ENCODE data around the gene DPH7.
"Not testable (repeated sequence)": the region's sequence is repeated elsewhere in the genome, so short reads cannot be mapped to it uniquely, and the experiment has no call there.

Gene DPH7

DNA sequence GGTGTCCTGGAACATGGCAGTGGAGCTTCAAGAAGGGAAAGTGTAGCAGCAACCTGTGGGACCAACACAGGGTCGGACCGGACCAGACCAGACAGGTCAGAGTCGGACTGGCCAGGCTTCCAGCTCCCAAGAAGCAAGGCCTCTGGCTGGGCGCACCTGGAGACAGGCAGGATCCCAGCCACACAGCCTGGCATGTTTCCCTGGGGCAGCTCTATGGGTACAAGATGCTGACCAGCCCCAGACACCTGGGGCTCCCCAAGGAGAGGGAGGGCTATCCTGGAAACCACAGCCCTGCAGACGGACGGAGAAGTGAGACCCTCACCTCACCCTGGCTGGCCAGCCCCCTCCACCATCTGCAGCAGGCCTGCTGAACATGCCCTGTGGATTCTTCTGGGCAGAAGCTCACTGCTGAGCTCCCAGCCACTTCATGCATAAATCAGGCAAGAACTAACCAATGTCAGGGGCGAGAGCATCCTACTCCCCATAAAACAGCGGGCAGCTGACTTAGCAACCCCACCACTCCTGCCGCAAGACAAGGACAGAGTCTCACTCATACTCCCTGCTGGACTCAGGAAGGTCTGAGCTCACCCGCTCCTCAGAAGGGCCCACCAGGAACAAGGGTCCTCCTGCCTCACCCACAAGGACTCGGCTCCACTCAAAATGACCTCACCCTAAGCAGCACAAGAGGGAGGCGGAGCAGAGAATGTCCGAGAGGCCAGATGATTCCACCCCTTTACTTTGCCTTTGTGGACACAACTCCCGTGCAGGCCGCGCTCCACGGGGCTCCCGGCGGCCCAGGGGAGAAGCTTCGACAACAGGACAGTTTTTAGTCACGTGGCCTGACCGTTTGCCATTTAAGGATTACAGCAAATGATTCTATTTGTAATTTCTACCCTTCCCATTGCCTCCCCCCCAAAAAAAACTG lies 2.9 kb upstream of the DPH7 start:
- DNase-seq: no peak

DNA sequence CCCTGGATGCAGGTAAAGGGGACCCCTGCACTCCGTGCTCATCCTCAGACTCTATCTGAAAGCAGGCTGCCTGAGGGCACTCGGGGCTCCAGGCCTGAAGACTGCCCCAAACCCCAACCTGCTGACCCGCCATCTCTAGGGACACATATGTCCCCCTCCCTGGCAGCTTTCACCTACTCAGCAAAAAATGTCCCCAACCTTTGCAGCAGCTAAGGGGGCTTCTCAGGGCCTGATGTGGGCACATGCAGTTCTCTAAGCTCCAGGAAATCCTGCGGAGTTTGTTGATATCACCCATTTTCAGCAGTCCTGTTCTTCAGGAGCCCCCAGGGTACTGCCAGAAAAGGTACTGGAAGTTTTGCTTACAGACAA lies 2.2 kb upstream of the DPH7 start:
- no peak for DNase-seq

DNA sequence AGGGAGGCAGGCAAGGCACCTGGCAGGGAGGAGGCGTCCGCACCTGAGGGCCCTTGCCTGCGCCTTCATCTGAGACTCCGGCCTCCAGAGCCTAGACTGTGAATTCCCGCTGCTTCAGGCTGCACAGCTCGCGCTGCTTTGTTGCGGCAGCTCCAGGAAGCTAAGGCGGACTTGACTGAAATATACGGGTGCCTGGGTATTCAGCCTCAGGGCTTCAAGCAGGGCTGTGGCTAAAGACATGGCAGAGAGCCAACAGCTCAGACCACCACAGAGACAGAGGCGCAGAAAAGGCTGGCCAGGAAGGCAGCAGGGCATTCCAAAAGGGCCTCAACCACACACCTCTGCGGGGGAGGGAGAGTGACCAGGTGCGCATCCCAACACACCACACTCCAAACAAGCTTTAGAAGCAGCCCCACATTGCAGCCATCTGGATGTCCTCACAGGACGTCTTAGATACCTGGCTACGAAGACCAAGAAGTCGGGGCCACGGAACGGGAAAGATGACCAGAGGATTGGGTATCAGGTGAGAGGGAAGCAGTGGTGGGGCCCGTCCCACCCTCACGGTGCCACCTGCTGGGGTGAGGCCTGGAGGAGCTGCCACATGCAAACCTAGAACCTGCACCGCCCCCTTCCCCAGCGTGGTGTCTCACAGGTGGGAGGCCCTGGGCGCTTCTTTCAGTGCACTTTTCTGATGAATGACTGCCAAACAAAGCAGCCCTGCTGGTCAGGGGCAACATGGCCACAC lies 1.7 kb upstream of the DPH7 start:
- DNase-seq: no peak

DNA sequence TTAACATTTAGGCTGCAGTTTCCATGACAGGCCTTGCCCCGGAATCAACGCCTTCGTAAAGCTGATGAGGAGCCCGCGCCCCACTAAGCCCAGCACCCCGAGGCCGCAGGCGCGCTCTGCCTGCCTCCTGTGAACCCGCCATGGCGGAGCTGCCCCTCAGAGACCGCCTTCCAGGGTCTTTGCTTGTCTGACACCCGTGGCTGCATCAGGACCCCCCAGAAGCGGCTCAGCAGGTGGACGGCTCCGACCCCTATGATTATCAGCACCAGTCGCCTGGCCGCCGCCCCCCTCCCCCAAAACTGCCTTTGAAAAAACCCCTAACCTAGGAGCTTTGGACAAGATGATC lies 507 bp upstream of the DPH7 start:
- peak in 2 of 51 donors; percentile 50 to 60 for DNase-seq

DNA sequence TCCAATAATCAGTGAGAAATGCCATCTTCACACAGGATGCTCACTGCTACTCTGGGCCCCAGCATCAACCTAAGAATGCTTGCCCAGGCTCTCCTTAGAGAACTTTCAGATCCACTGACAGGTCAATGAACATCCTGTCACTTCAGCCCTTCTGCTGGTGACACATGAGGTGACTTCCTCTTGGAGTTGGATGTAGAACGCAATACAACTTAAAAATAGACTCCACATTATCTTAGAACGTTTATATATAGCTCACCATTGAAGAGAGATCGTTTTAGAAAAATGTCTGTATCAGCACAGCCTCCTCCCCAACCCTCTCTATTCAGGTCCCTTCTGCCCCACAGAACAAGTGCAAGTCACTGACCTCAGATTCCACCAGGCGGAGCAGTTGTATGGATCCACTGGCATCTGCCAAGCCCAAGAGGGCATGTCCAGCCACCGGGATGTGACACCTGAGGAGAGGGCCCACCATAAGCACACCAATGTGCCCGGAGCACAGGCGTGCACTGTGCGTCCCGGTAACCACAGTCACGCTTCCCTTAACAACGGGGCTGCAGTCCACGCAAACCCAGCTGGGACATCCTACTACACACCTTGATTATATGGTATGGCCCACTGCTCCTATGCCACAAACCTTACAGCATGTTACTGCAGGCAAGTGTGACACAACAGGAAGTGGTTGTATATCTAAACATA lies 2.9 kb downstream of the DPH7 start:
- DNase-seq: no peak

DNA sequence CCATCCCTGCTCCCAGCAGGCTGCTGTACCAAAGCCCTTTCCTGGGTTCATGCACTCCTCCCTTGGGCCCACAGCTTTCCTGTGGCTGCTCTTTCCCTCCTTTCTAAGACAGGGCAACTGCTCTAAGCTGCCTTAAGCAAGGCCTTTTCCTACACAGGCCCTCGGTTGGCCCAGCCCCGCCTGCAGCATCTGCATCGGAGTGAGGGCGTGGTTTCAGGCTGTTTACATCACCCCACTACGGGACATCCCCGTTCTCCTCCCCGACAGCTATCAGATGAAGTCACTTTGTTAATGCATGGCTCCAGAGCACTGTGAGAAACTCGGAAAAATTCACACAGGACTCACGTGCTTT lies 3.4 kb downstream of the DPH7 start:
- peak in 16 of 51 donors; percentile 10 to 47 (median 26) for DNase-seq

- DNase-seq: no peak
Observed at GRCh38 chr9:137574192-137574591, 4.5 kb downstream of the DPH7 start.

DNA sequence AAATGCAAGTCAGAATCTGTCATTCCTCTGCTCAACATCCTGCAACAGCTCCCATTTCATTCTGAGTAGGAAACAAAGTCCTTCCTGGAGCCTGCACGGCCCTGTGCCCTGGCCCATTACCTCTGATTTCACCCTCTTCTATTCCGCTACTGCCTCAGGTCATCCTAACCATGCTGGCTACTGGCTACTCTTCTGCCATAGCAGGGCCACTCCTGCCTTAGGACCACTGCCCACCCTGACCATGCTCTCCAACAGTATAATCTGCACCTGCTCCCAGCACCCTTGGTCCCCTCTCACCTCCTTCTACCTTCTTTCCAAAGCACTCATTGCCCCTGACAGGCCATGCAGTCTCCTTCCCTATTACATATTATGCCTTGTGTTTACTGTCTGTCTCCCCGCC lies 8.2 kb downstream of the DPH7 start:
- no peak for DNase-seq

DNA sequence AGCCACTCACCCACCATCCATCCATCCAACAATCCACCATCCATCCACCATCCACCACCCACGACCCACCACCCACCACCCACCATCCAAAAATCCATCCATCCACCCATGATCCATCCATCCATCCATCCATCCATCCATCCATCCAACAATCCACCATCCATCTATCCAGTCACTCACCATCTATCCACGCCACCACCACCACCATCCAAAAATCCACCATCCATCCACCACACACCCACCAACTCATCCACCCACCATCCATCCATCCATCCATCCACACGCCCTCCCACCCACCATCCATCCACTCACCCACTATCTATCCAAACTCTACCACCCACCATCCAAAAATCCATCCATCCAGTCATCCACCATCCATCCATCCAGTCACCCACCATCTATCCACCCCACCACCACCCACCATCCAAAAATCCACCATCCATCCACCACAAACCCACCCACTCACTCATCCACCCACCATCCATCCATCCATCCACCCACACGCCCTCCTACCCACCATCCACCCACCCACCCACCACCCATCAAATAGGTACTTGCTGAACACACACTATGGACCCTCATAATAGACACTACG lies 9.0 kb downstream of the DPH7 start:
- no peak for DNase-seq

GRCh38 chr9:137568445-137568844 lies 10.3 kb downstream of the DPH7 start:
- DNase-seq: not testable (repeated sequence)

DNA sequence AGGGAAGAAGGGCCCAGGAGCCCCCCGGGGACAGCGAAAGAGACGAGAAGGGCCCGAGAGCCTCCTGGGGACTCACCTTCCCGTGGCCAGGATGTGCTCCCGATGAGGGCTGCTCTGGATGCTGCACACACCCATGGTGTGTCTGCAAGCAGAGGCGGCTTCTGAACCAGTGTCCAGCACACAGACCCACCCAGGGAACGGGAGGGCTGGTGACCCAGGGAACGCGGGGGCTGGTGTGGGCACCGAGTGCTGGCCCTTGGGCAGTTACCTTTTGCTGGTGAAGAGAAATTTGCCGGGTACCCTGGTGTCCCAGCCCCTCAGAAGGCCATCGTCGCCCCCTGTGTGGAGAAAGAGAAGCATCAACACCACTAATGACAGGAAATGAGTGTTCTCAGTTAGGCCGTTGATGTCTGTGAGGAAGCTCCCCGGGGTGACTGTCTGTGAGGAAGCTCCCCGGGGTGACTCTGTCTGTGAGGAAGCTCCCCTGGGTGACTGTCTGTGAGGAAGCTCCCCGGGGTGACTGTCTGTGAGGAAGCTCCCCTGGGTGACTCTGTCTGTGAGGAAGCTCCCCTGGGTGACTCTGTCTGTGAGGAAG lies 13.8 kb downstream of the DPH7 start:
- DNase-seq: no peak

- no peak for DNase-seq
Observed at GRCh38 chr9:137564134-137564533, 14.6 kb downstream of the DPH7 start.

GRCh38 chr9:137558127-137558526 lies 20.6 kb downstream of the DPH7 start:
- no peak for DNase-seq

GRCh38 chr9:137556069-137556838 lies 22.5 kb downstream of the DPH7 start:
- no peak for DNase-seq

- DNase-seq: no peak
Observed at GRCh38 chr9:137555179-137555578, 23.5 kb downstream of the DPH7 start.

GRCh38 chr9:137554349-137554748 lies 24.4 kb downstream of the DPH7 start:
- DNase-seq: no peak

DNA sequence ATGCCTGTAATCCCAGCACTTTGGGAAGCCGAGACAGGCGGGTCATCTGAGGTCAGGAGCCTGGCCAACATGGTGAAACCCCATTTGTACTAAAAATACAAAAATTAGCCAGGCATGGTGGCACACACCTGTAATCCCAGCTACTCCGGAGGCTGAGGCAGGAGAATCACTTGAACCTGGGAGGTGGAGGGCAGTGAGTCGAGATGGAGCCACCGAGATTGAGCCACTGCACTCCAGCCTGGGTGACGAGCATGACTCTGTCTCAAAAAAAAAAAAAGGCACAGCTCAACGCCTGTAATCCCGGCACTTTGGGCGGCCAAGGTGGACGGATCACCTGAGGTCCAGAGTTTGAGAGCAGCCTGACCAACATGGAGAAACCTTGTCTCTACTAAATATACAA lies 25.1 kb downstream of the DPH7 start:
- DNase-seq: not testable (repeated sequence)

- peak in 2 of 51 donors; percentile 46 to 60 for DNase-seq
Observed at GRCh38 chr9:137552022-137552768, 26.5 kb downstream of the DPH7 start.

DNA sequence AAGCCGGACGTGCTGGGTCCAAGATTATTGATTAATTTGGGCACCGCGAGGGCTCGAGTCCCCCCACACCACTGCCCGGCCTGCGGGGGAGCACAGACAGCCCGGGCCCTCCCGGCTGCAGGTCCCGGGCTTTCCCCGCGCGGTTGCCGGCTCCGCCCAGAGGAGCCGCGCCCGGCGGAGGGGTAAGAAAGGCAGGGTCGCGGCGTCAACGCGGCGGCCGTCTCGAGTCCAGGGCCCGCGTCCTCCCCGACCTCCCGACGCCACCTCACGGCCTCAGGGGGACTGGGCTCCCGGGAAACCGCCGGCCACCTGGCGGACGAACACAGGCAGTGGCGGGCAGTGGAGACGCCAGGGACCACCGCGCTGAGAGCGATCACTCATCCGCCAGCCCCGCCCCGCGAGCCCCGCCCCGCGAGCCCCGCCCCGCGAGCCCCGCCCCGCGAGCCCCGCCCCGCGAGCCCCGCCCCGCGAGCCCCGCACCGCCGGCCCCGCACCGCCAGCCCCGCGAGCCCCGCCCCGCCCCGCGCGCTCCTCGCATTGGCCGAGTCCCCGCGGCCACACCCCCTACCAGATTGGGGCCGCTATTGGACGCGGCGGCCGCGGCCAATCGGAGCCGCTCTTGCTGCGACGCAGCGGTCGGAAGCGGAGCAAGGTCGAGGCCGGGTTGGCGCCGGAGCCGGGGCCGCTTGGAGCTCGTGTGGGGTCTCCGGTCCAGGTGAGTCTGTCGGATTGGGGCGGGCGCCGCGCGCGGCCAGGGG lies 27.3 kb downstream of the DPH7 start, which contains the start of gene MRPL41:
Gene MRPL41 (plus strand): TSS at position 616 of the 758 bp plus-strand sequence. CDS start 203 bp downstream, outside the sequence.
- peak in 50 of 51 donors; percentile 17 to 93 (median 84) for DNase-seq

All from hypothalamus (tissue), 51 donors.